Measurements from ENCODE around the gene NUDT16. TPM values are rescaled to one million over a fixed set of nuclear protein-coding genes. Genes with fewer than 3 reads are reported as not detected.

The NUDT16 gene
- total and polyA plus RNA-seq, 9 of the 15 experiments (the other 6 are each of a cell fraction or from before 2014, with no cell fraction given): 1.5 to 11.4 (median 7.6) TPM

DNA sequence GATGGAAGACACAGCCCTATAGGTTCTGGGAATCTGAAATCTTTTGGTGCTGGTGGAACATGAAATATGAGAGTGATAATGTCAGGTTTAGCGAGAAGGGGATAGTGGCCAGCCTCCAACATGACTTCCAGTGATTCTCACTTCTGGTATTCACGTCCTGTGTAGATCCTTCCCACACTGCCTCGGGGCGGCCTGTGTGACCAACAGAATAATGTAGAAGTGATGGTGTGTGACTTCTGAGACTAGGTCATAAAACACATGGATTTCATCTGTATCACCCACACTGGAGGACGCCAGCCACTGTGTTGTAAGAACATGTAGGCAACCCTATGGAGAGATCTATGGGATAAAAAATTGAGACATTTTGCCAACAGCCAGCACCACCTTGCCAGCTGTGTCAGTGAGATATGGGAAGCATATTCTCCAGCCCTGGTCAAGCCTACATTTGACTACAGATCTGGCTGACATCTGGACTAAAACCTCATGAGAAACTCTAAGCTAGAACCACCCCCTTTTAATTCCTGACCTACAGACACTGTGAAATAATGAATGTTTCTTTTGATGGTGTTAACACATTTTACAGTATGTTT, 25.5 kb upstream of the NUDT16 start:
- FAIRE-seq (no peak), ATAC-seq (no peak), DNase-seq (ENCODE audit: extremely low read depth in 1 of 4, low spot score in 3 of 4) (no peak)
- intact Hi-C loops (cut with micrococcal nuclease): no loop called here
- H3K27me3 ChIP-seq (ENCODE audit: control insufficient read depth in 2 of 2, insufficient read depth in 2 of 2, low read length in 2 of 2): no peaks in the 10 kb centered on the region
- ChIA-PET POLR2A (interaction anchor here (0.6 kb wide), 1 partner anchor 9 kb away, joined by 3 read pairs; no protein-coding TSS in a partner anchor), CTCF (ENCODE audit: low intra/inter-chr PET ratio) (no interaction called here)
- in situ Hi-C loops (cut with MboI): no loop called here
- H3K9me3 ChIP-seq (replicated peaks; ENCODE audit: control insufficient read depth, insufficient read depth, low read depth, low read length): no peaks in the 10 kb centered on the region
- H3K27ac ChIP-seq (ENCODE audit: extremely low read depth, low read depth, low read length): no peak overlapping the region
- H3K79me2 ChIP-seq (ENCODE audit: control insufficient read depth, insufficient read depth, low read length): no peaks in the 10 kb centered on the region
- no peaks in the 10 kb centered on the region for H3K9me1 ChIP-seq (ENCODE audit: control insufficient read depth, insufficient read depth, low read length)
- H3K4me2 ChIP-seq (ENCODE audit: insufficient read depth, low read length): no peak overlapping the region
- TF ChIP-seq CEBPB (tag; IDR thresholded peaks at IDR 0.05) (no peak), CCAR2 (IDR thresholded peaks at IDR 0.05; ENCODE audit: low read depth, low read length) (no peak), DNMT1 (IDR thresholded peaks at IDR 0.05) (no peak), ATF3 (IDR thresholded peaks at IDR 0.05) (no peak), ATF3 (CRISPR knock-in tag; conservative IDR thresholded peaks at IDR 0.05) (no peak)
- BruUV-seq (replicated peaks): no TSS peak
- 23% methylated on average over 5 of the region's 5 CpGs for WGBS (ENCODE audit: insufficient coverage, low coverage, missing lambda C conversion rate)
- no peaks in the 10 kb centered on the region for H4K20me1 ChIP-seq (replicated peaks; ENCODE audit: control insufficient read depth, insufficient read depth, low read length)
- no peak overlapping the region for H3K9ac ChIP-seq (ENCODE audit: insufficient read depth in 1 of 2, low read depth in 2 of 2, low read length in 2 of 2)
- no peaks in the 10 kb centered on the region for H3K4me1 ChIP-seq (replicated peaks in 1 of 2; ENCODE audit: control insufficient read depth in 2 of 2, insufficient read depth in 2 of 2, low read length in 2 of 2)
- no peaks in the 10 kb centered on the region for H3K36me3 ChIP-seq (ENCODE audit: control insufficient read depth, insufficient read depth, low read length)
- no peak overlapping the region for H3K4me3 ChIP-seq
- no peak overlapping the region for H2AFZ ChIP-seq (ENCODE audit: low read depth, low read length)

DNA sequence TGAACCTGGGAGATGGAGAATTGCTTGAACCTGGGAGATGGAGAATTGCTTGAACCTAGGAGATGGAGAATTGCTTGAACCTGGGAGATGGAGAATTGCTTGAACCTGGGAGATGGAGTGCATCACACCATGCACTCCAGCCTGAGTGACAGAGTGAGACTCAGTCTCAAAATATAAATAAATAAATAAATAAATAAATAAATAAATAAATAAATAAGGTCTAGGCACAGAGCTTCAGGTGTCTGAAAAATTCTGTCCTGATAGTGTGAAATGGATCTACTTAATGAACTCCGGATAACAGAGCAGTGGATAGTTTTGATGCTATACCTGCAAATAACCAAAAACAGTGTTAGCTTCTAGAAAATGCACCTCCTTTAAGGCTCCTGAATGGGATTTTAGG, 24.3 kb upstream of the NUDT16 start:
- Histone ChIP-seq H3K9ac (ENCODE audit: insufficient read depth in 1 of 2, low read depth in 2 of 2, low read length in 2 of 2) (no peak overlapping the region), H3K27me3 (ENCODE audit: control insufficient read depth in 2 of 2, insufficient read depth in 2 of 2, low read length in 2 of 2) (no peaks in the 10 kb centered on the region), H3K4me3 (no peak overlapping the region), H3K27ac (ENCODE audit: extremely low read depth, low read depth, low read length) (no peak overlapping the region), H3K9me3 (replicated peaks; ENCODE audit: control insufficient read depth, insufficient read depth, low read depth, low read length) (no peaks in the 10 kb centered on the region), H4K20me1 (replicated peaks; ENCODE audit: control insufficient read depth, insufficient read depth, low read length) (no peaks in the 10 kb centered on the region), H3K79me2 (ENCODE audit: control insufficient read depth, insufficient read depth, low read length) (peaks cover 2% of the 10 kb centered on the region), H2AFZ (ENCODE audit: low read depth, low read length) (no peak overlapping the region), H3K4me2 (ENCODE audit: insufficient read depth, low read length) (no peak overlapping the region), H3K9me1 (ENCODE audit: control insufficient read depth, insufficient read depth, low read length) (no peaks in the 10 kb centered on the region), H3K36me3 (ENCODE audit: control insufficient read depth, insufficient read depth, low read length) (no peaks in the 10 kb centered on the region), H3K4me1 (replicated peaks in 1 of 2; ENCODE audit: control insufficient read depth in 2 of 2, insufficient read depth in 2 of 2, low read length in 2 of 2) (peaks cover 0 to 8% of the 10 kb centered on the region in 2 experiments; a peak in 2 of 5 replicates)
- intact Hi-C loops (cut with micrococcal nuclease) (no loop called here), in situ Hi-C loops (cut with MboI) (no loop called here)
- no TSS peak for BruUV-seq (replicated peaks)
- no peak for FAIRE-seq
- 40% methylated on average over 1 of the region's 1 CpG for WGBS (ENCODE audit: insufficient coverage, low coverage, missing lambda C conversion rate)
- DNase-seq (ENCODE audit: extremely low read depth in 1 of 4, low spot score in 3 of 4): no peak
- ATAC-seq: no peak
- ChIA-PET POLR2A (no interaction called here), CTCF (ENCODE audit: low intra/inter-chr PET ratio) (no interaction called here)
- no peak for TF ChIP-seq CEBPZ (IDR thresholded peaks at IDR 0.05; ENCODE audit: borderline replicate concordance, low read depth, low read length)
- TF ChIP-seq ARID1B (IDR thresholded peaks at IDR 0.05): no peak
- no peak for TF ChIP-seq ATF1 (CRISPR knock-in tag; IDR thresholded peaks at IDR 0.05)
- no peak for TF ChIP-seq ATF1 (tag; IDR thresholded peaks at IDR 0.05)
- TF ChIP-seq THRB (CRISPR knock-in tag; conservative IDR thresholded peaks at IDR 0.05): no peak
- TF ChIP-seq BMI1 (IDR thresholded peaks at IDR 0.05; ENCODE audit: low read length): no peak
- TF ChIP-seq SRF (CRISPR knock-in tag; IDR thresholded peaks at IDR 0.05): no peak

Data from K562 (cell line).